HCT116 (cell line): ENCODE results near the gene POFUT2. TPM values are rescaled to one million over a fixed set of nuclear protein-coding genes. Genes with fewer than 3 reads are reported as not detected.

Experiments used
- ATAC-seq: fragments of 200-7000 bp; cut with Tn5 transposase; 2 replicates; pipeline ENCODE4 v1.9.1; 2020; ENCODE audit warnings: mild to moderate bottlenecking, moderate library complexity
- BruUV-seq: library from RNA; stranded (reverse); fragments of 400-500 nt; replicated peaks from 2 replicates; lab custom pipeline; 2021; lab: Mats Ljungman, UMichigan
- CTCF ChIA-PET: fragments of 300-600 bp; sonication (Branson Sonifier 250); formaldehyde crosslinking; loops from one replicate; lab custom pipeline; 2021; ENCODE audit warnings: antibody characterized with exemption; lab: Charles Lee
- POLR2A ChIA-PET: fragments of 300-600, 350-600 bp; sonication (Branson Sonifier 250); formaldehyde crosslinking; loops from one replicate; lab custom pipeline; 2021; ENCODE audit warnings: antibody characterized with exemption; lab: Charles Lee
- RAD21 ChIA-PET, 2 experiments: fragments of 300-600 bp; sonication (Branson Sonifier 250); formaldehyde crosslinking; loops; one replicate each; lab custom pipeline; 2023; ENCODE audit warnings: low total read pairs in 2 of 2; ENCODE audit not compliant: uncharacterized antibody in 2 of 2, unreplicated experiment in 2 of 2, low non-redundant PET in 1 of 2; lab: Charles Lee
- DNase-seq: peaks from one replicate; pipeline ENCODE4 v3.0.0-alpha.2; 2010; ENCODE audit warnings: low read depth, low spot score
- H2AFZ ChIP-seq: fragments of 200-600 bp; shearing (Covaris generic), sonication (generic); 2 replicates; pipeline ENCODE4 v1.6.1; 2017; ENCODE audit warnings: low read depth, mixed run types, mixed read lengths, antibody characterized with exemption, low read length; ENCODE audit not compliant: poor library complexity, severe bottlenecking
- H3K27ac ChIP-seq: 2 replicates; pipeline ENCODE4 v1.5.1; 2012; ENCODE audit warnings: low read depth, low read length
- H3K27me3 ChIP-seq: fragments of 200-600 bp; sonication (generic); 2 replicates; pipeline ENCODE4 v1.6.1; 2016; ENCODE audit warnings: mixed run types, low read length, mixed read lengths; ENCODE audit not compliant: insufficient read depth
- H3K36me3 ChIP-seq, 2 experiments: fragments of 200-500 bp in 1 of 2; fragments of 200-600 bp in 1 of 2; sonication (Bioruptor generic) in 1 of 2; sonication (generic) in 1 of 2; 2 replicates each; pipeline versions ENCODE4 v1.5.1 to v1.6.1; 2014 to 2016; ENCODE audit warnings: low read length in 2 of 2, inconsistent platforms in 1 of 2, mixed read lengths in 1 of 2, mixed run types in 1 of 2; ENCODE audit not compliant: insufficient read depth in 2 of 2, control insufficient read depth in 1 of 2
- H3K4me1 ChIP-seq, 2 experiments: fragments of 200-600 bp in 1 of 2; sonication (generic) in 1 of 2; 2 replicates each; pipeline versions ENCODE4 v1.5.1 to v1.6.1; 2012 to 2017; ENCODE audit warnings: low read length in 2 of 2, inconsistent platforms in 1 of 2, mild to moderate bottlenecking in 1 of 2, mixed read lengths in 1 of 2, mixed run types in 1 of 2, moderate library complexity in 1 of 2; ENCODE audit not compliant: insufficient read depth in 2 of 2, control insufficient read depth in 1 of 2
- H3K4me2 ChIP-seq: fragments of 200-600 bp; sonication (generic); 2 replicates; pipeline ENCODE4 v1.6.1; 2017; ENCODE audit warnings: mixed run types, low read length, mixed read lengths
- H3K4me3 ChIP-seq, 2 experiments: fragments of 200-600 bp in 1 of 2; sonication (generic) in 1 of 2; replicated peaks in 1 of 2; 2 replicates each; pipeline ENCODE4 v1.5.1; 2011 to 2016; ENCODE audit warnings: low read length in 2 of 2, control low read depth in 1 of 2, low read depth in 1 of 2, mild to moderate bottlenecking in 1 of 2, mixed read lengths in 1 of 2, mixed run types in 1 of 2
- H3K79me2 ChIP-seq: fragments of 200-600 bp; sonication (generic); 2 replicates; pipeline ENCODE4 v1.6.1; 2017; ENCODE audit warnings: mild to moderate bottlenecking, mixed run types, low read length, moderate library complexity, mixed read lengths; ENCODE audit not compliant: insufficient read depth
- H3K9ac ChIP-seq: fragments of 200-600 bp; sonication (generic); 2 replicates; pipeline ENCODE4 v1.6.1; 2016; ENCODE audit warnings: low read length, mixed read lengths
- H3K9me2 ChIP-seq: fragments of 200-600 bp; sonication (generic), shearing (Covaris generic); 2 replicates; pipeline ENCODE4 v1.6.1; 2017; ENCODE audit warnings: mixed run types, mild to moderate bottlenecking, moderate library complexity; ENCODE audit not compliant: insufficient read depth
- H3K9me3 ChIP-seq, 2 experiments: fragments of 200-500 bp in 1 of 2; fragments of 200-600 bp in 1 of 2; sonication (Bioruptor generic) in 1 of 2; sonication (generic) in 1 of 2; 2 replicates each; pipeline ENCODE4 v1.6.1; 2014 to 2017; ENCODE audit warnings: low read length in 2 of 2, mixed read lengths in 2 of 2, inconsistent platforms in 1 of 2, low read depth in 1 of 2, mild to moderate bottlenecking in 1 of 2, mixed run types in 1 of 2, moderate library complexity in 1 of 2; ENCODE audit not compliant: control insufficient read depth in 1 of 2, insufficient read depth in 1 of 2
- H4K20me1 ChIP-seq: fragments of 200-600 bp; sonication (generic), shearing (Covaris generic); 2 replicates; pipeline ENCODE4 v1.6.1; 2017; ENCODE audit warnings: mixed run types, mild to moderate bottlenecking, moderate library complexity; ENCODE audit not compliant: insufficient read depth
- CBX3 ChIP-seq: IDR thresholded peaks from 2 replicates; pipeline ENCODE4 v1.6.1; 2012; ENCODE audit warnings: low read depth
- CEBPB ChIP-seq: IDR thresholded peaks from 2 replicates; pipeline ENCODE4 v1.6.1; 2012; ENCODE audit warnings: low read depth
- CTCF ChIP-seq, 3 experiments: fragments of 200-600 bp in 1 of 3; sonication (generic) in 1 of 3; IDR thresholded peaks in 2 of 3; conservative IDR thresholded peaks in 1 of 3; 2 replicates each; pipeline ENCODE4 v1.5.1; 2012 to 2017; ENCODE audit warnings: low read depth in 2 of 3, low read length in 2 of 3, antibody characterized with exemption in 1 of 3, borderline replicate concordance in 1 of 3, control low read depth in 1 of 3, mild to moderate bottlenecking in 1 of 3, mixed read lengths in 1 of 3, mixed run types in 1 of 3, moderate library complexity in 1 of 3; ENCODE audit not compliant: insufficient read depth in 1 of 3
- EGR1 ChIP-seq: IDR thresholded peaks from 2 replicates; pipeline ENCODE4 v1.6.1; 2012; ENCODE audit warnings: low read depth
- ELF1 ChIP-seq: IDR thresholded peaks from 2 replicates; pipeline ENCODE4 v1.6.1; 2012; ENCODE audit warnings: low read depth, borderline replicate concordance
- FOSL1 ChIP-seq: IDR thresholded peaks from 2 replicates; pipeline ENCODE4 v1.6.1; 2012; ENCODE audit warnings: low read depth
- JUND ChIP-seq: IDR thresholded peaks from 2 replicates; pipeline ENCODE4 v1.6.1; 2012
- MAX ChIP-seq: IDR thresholded peaks from 2 replicates; pipeline ENCODE4 v1.6.1; 2012
- POLR2AphosphoS5 ChIP-seq: IDR thresholded peaks from 2 replicates; pipeline ENCODE4 v1.6.1; 2011; ENCODE audit warnings: mild to moderate bottlenecking, low read depth, low read length, moderate library complexity
- SRF ChIP-seq: IDR thresholded peaks from 2 replicates; pipeline ENCODE4 v1.6.1; 2012; ENCODE audit warnings: low read depth
- ZBTB33 ChIP-seq: IDR thresholded peaks from 2 replicates; pipeline ENCODE4 v1.6.1; 2011; ENCODE audit warnings: mild to moderate bottlenecking, low read length, moderate library complexity; ENCODE audit not compliant: insufficient replicate concordance; ENCODE audit errors: extremely low read depth
- ZFX ChIP-seq: fragments of 450-650 bp; IDR thresholded peaks from 2 replicates; pipeline ENCODE4 v1.6.1; 2017
- intact Hi-C: fragments of 100-400 bp; cut with micrococcal nuclease; formaldehyde crosslinking; loops from 2 replicates; pipeline ENCODE4 v1.10.0; 2022
- total RNA-seq: library from RNA; stranded (reverse); gene quantifications from one replicate; pipeline ENCODE4 v1.2.1, GENCODE V29; 2021; ENCODE audit not compliant: unreplicated experiment

The POFUT2 gene
- total RNA-seq, 1 experiment from 2014 or later, result 20.5 TPM

GRCh38 chr21:45322960-45323461 lies 35.3 kb upstream of the POFUT2 start:
- Histone ChIP-seq H4K20me1 (no peaks in the 10 kb centered on the region), H3K27me3 (no peaks in the 10 kb centered on the region), H3K36me3 (no peaks in the 10 kb centered on the region), H3K4me1 (peaks cover 27 to 50% of the 10 kb centered on the region in 2 experiments), H3K79me2 (no peaks in the 10 kb centered on the region), H3K27ac (no peak overlapping the region), H3K9me2 (no peaks in the 10 kb centered on the region), H3K4me2 (peak overlapping the region; percentile 46), H3K9ac (no peak overlapping the region), H3K9me3 (no peaks in the 10 kb centered on the region), H2AFZ (no peak overlapping the region), H3K4me3 (no peak overlapping the region)
- ChIA-PET CTCF (interaction anchor here (1.9 kb wide), 1 partner anchor 14 kb away, joined by 9 read pairs; no protein-coding TSS in a partner anchor), RAD21 (no interaction called here), POLR2A (no interaction called here)
- ATAC-seq (peak; percentile 69), DNase-seq (no peak)
- BruUV-seq, result no TSS peak
- TF ChIP-seq FOSL1, result no peak
- TF ChIP-seq POLR2AphosphoS5, result no peak
- TF ChIP-seq JUND, result no peak
- no peak for TF ChIP-seq CTCF (IDR thresholded peaks at IDR 0.05 in 2 of 3, conservative IDR thresholded peaks at IDR 0.05 in 1 of 3; ENCODE audit: borderline replicate concordance in 1 of 3, insufficient read depth in 1 of 3, low read depth in 2 of 3, low read length in 2 of 3)
- no peak for TF ChIP-seq CEBPB
- TF ChIP-seq EGR1, result no peak
- TF ChIP-seq MAX, result no peak
- TF ChIP-seq ZFX, result no peak
- TF ChIP-seq ELF1, result no peak
- TF ChIP-seq ZBTB33, result no peak
- TF ChIP-seq SRF, result no peak
- no peak for TF ChIP-seq CBX3
- intact Hi-C loops, result no loop called here
